Right lobe of liver (tissue), 6 donors: ENCODE data around the gene ARHGAP8. TPM values are rescaled to one million over a fixed set of nuclear protein-coding genes. Genes with fewer than 3 reads are reported as not detected.

Experiments
- ATAC-seq, 4 donors: fragments of 200-7000 bp; cut with Tn5 transposase; one replicate each; pipeline ENCODE4 v1.9.1; 2020; ENCODE audit warnings: mild to moderate bottlenecking in 4 of 4, moderate library complexity in 4 of 4
- DNase-seq, 3 donors: peaks; one replicate each; pipeline ENCODE4 v3.0.0-alpha.2; 2020
- H3K27ac ChIP-seq, 3 donors: fragments of 200-600 bp; one replicate each; pipeline ENCODE4 v1.8.0; 2022
- H3K27me3 ChIP-seq, 2 donors: fragments of 200-600 bp; one replicate each; pipeline ENCODE4 v1.8.0; 2022
- H3K36me3 ChIP-seq, 4 donors: fragments of 200-600 bp; sonication (generic) in 1 of 4; one replicate each; pipeline versions ENCODE4 v1.5.1 to v1.8.0; 2017 to 2022; ENCODE audit warnings: control low read depth in 1 of 4
- H3K4me1 ChIP-seq, 4 donors: fragments of 200-600 bp; sonication (generic) in 1 of 4; one replicate each; pipeline versions ENCODE4 v1.5.1 to v1.8.0; 2017 to 2022; ENCODE audit warnings: control low read depth in 1 of 4
- H3K4me3 ChIP-seq, 3 donors: fragments of 200-600 bp; one replicate each; pipeline ENCODE4 v1.8.0; 2022
- H3K9me3 ChIP-seq, 4 donors: fragments of 200-600 bp; sonication (generic) in 1 of 4; one replicate each; pipeline versions ENCODE4 v1.5.1 to v1.8.0; 2017 to 2022; ENCODE audit warnings: control low read depth in 1 of 4
- POLR2A ChIP-seq: fragments of 450-650 bp; IDR thresholded peaks from one replicate; pipeline ENCODE4 v1.6.1; 2017; ENCODE audit warnings: antibody characterized with exemption, mild to moderate bottlenecking
- WGBS: methylation state at CpG from one replicate; pipeline ENCODE4 v1.1.6; 2018; ENCODE audit warnings: low coverage, low lambda C conversion rate; ENCODE audit not compliant: insufficient coverage; ENCODE audit errors: missing lambda C conversion rate; 5-methylcytosine and 5-hydroxymethylcytosine counted together
- intact Hi-C, 2 donors: fragments of 100-400 bp; cut with DNase I; formaldehyde crosslinking; loops; one replicate each; pipeline versions ENCODE4 v1.11.2 to v1.14.1; 2022
- total RNA-seq, 6 experiments: library from RNA; depleted of rRNA in 2 of 6; stranded (reverse); fragments of >200 nt in 2 of 6; fragmentation: NEBNext Ultra II Directional in 3 of 6; extraction: Animal tissue kit (Norgen Biotek cat#: 25700) in 3 of 6; gene quantifications; one replicate each; pipeline versions ENCODE4 v1.1.0 to v1.2.4, GENCODE V29; 2016 to 2023
- TF ChIP-seq, protein P1 (sequence below), 4 donors: fragments of 200-600 bp in 3 of 4; fragments of 450-650 bp in 1 of 4; IDR thresholded peaks; one replicate each; pipeline versions ENCODE4 v1.5.1 to v1.8.0; 2016 to 2022; ENCODE audit warnings: antibody characterized with exemption in 4 of 4, mild to moderate bottlenecking in 2 of 4
- donor health status: DM: no; HTN: yes; CAD: no.
- donor health status: DM: no; HTN: no; CAD: no.
- donor health status: DM: no; HTN: no; CAD: no.
- donor health status: DM: no; HTN: yes; CAD: no.
- donor health status: DM: no; HTN: yes; CAD: no.

Gene ARHGAP8
- total RNA-seq, 6 experiments from 2014 or later, result 0.49 to 1.0 (median 0.61) TPM; not detected in 1

DNA sequence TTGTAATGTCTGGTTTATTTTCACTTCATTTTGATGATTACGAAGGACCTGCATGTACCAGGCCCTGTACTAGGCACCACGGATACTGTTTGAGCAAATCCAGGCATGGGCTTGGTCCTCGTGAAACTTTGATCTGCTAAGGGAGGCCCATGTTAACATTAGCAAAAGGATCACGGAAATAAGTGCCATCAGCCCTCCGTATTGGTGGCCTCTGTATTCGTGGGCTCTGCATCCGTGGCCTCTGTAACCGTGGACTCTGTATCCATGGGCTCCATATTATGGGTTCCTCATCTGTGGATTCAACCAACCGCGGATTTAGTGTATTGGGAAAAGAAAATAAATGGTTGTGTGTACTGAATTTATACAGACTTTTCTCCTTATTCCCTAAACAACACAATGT lies 8.7 kb downstream of the ARHGAP8 start:
- Histone ChIP-seq H3K27me3 (no peaks in the 10 kb centered on the region), H3K27ac (no peak overlapping the region), H3K9me3 (no peaks in the 10 kb centered on the region), H3K4me1 (no peaks in the 10 kb centered on the region), H3K36me3 (no peaks in the 10 kb centered on the region), H3K4me3 (no peak overlapping the region)
- no peak for DNase-seq
- ATAC-seq, result no peak
- intact Hi-C loops, result no loop called here
- WGBS, result 69% methylated on average over 8 of the region's 10 CpGs
- no peak for TF ChIP-seq POLR2A
- TF ChIP-seq, protein P1, sequence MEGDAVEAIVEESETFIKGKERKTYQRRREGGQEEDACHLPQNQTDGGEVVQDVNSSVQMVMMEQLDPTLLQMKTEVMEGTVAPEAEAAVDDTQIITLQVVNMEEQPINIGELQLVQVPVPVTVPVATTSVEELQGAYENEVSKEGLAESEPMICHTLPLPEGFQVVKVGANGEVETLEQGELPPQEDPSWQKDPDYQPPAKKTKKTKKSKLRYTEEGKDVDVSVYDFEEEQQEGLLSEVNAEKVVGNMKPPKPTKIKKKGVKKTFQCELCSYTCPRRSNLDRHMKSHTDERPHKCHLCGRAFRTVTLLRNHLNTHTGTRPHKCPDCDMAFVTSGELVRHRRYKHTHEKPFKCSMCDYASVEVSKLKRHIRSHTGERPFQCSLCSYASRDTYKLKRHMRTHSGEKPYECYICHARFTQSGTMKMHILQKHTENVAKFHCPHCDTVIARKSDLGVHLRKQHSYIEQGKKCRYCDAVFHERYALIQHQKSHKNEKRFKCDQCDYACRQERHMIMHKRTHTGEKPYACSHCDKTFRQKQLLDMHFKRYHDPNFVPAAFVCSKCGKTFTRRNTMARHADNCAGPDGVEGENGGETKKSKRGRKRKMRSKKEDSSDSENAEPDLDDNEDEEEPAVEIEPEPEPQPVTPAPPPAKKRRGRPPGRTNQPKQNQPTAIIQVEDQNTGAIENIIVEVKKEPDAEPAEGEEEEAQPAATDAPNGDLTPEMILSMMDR (IDR thresholded peaks at IDR 0.05), result no peak

DNA sequence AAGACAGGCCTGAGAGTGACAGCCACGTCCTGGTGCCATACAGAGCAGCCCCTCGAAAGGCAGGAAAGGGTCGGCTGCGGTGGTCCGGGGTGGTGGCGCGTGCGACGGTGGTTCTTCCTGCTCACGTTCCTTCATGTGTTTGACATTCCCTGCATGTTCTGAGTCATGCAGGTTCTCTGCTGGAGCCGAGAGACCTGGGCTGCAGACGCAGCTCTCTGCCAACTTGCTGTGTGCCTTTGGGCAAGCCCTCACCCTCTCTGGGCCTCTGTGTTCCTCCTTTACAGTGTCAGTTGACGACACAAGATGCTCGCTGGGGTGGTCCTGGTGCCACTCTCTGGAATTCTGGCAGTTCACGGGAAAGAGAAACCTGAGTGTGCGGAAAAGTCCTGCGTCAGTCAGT lies 12.0 kb downstream of the ARHGAP8 start:
- 57% methylated on average over 6 of the region's 17 CpGs for WGBS
- intact Hi-C loops, result no loop called here
- DNase-seq (no peak), ATAC-seq (no peak)
- Histone ChIP-seq H3K27me3 (no peaks in the 10 kb centered on the region), H3K36me3 (no peaks in the 10 kb centered on the region), H3K9me3 (no peaks in the 10 kb centered on the region), H3K27ac (no peak overlapping the region), H3K4me1 (no peaks in the 10 kb centered on the region), H3K4me3 (no peak overlapping the region)
- TF ChIP-seq, protein P1 (IDR thresholded peaks at IDR 0.05), result no peak
- no peak for TF ChIP-seq POLR2A

DNA sequence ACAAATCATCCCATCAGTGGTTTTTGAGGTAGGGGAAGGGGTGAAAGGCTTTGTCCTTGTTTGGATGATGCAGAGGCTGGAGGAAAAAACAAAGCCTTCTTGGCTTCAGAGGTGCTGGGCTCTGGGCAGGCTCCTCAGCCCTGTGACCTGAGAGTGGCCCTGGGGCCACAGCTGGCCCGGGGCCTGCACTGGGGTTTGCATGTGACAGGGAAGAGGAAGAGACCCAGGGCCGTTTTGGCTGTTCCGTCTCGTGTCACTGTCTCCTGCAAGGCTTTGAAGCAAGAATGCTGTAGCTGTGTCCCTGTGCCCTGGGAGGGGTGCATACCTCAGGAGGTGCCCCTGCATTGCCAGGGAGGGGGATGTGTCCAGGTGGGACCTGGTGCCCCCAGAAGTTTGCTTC lies 12.6 kb downstream of the ARHGAP8 start:
- Histone ChIP-seq H3K27ac (no peak overlapping the region), H3K36me3 (no peaks in the 10 kb centered on the region), H3K27me3 (no peaks in the 10 kb centered on the region), H3K4me1 (no peaks in the 10 kb centered on the region), H3K9me3 (no peaks in the 10 kb centered on the region), H3K4me3 (no peak overlapping the region)
- intact Hi-C loops, result no loop called here
- peak in 2 of 4 donors; percentile 32 to 47 for ATAC-seq
- no peak for TF ChIP-seq POLR2A
- TF ChIP-seq, protein P1 (IDR thresholded peaks at IDR 0.05), result no peak
- no CpG with 5 or more reads among the region's 4 CpGs for WGBS
- no peak for DNase-seq

DNA sequence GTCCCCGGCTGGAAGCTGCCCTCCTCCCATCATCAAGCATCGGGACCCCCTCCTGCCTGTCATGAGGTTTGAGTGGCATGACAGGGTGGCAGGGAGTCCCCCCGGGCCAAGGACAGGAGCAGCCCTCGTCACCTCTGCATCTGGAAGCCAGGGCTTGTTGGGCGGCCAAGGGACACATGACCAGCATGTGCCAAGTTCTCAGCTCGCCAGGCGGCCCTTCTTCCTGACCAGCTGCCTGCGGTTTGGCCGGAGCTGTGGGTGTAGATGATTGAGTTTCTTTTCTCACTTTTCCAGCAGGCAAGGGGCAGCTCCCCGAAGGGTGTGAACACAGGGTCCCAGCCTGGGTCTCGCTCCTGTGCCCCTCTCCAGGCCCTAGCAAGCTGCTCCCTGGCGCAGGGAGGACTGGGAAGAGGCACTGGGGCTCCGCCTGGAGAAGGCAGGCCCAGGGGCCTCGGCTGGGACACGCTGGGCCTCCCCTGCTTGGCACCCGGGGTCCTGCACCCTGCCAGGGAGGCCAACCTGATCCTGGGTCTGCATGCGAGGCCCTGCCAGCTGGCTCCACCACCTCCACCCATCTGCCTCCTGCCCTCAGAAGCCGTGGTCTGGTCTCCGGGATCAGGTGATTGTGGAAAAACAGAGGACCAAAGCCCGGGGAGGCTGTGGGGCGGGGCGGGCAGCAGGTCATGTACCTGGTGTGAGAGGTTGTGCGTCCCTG lies 13.4 kb downstream of the ARHGAP8 start:
- Histone ChIP-seq H3K4me1 (no peaks in the 10 kb centered on the region), H3K27ac (no peak overlapping the region), H3K36me3 (no peaks in the 10 kb centered on the region), H3K9me3 (no peaks in the 10 kb centered on the region), H3K27me3 (no peaks in the 10 kb centered on the region), H3K4me3 (no peak overlapping the region)
- intact Hi-C loops, result no loop called here
- ATAC-seq, result peak in 1 of 4 donors; percentile 29
- TF ChIP-seq, protein P1 (IDR thresholded peaks at IDR 0.05), result no peak
- no peak for TF ChIP-seq POLR2A
- DNase-seq, result no peak
- WGBS, result 59% methylated on average over 7 of the region's 23 CpGs
